ENCODE measurements around the gene PRIM2.

- TF ChIP-seq CTCF (IDR thresholded peaks at IDR 0.05; ENCODE audit: low read length), result no peak
- no peak for TF ChIP-seq EZH2 (IDR thresholded peaks at IDR 0.05; ENCODE audit: borderline replicate concordance, low read length)
Observed at GRCh38 chr6:57278570-57278969, 38.9 kb upstream of the PRIM2 start.
